WTC11 (cell line): ENCODE results near the gene LY6G6C. TPM values are rescaled to one million over a fixed set of nuclear protein-coding genes. Genes with fewer than 3 reads are reported as not detected.

Experiments
- ATAC-seq: fragments of 200-7000 bp; cut with Tn5 transposase; 2 replicates; pipeline ENCODE4 v1.10.0; 2021; ENCODE audit warnings: mild to moderate bottlenecking, moderate library complexity
- CTCF ChIA-PET: fragments of 300-600 bp; sonication (Branson Sonifier 250); formaldehyde crosslinking; loops from one replicate; lab custom pipeline; 2021; ENCODE audit warnings: antibody characterized with exemption; lab: Charles Lee
- POLR2A ChIA-PET: fragments of 350-600 bp; sonication (Branson Sonifier 250); formaldehyde crosslinking; loops from one replicate; lab custom pipeline; 2021; ENCODE audit warnings: antibody characterized with exemption; lab: Charles Lee
- DNase-seq: peaks from one replicate; pipeline ENCODE4 v3.0.0; 2021; ENCODE audit warnings: low spot score
- H3K27ac Mint-ChIP-seq: 2 replicates; pipeline ENCODE4 v1.8.0; 2021; ENCODE audit warnings: mixed read lengths
- H3K27me3 Mint-ChIP-seq: 2 replicates; pipeline ENCODE4 v1.8.0; 2021; ENCODE audit warnings: low read depth, mild to moderate bottlenecking, moderate library complexity, mixed read lengths
- H3K36me3 Mint-ChIP-seq: 2 replicates; pipeline ENCODE4 v1.8.0; 2021; ENCODE audit warnings: mixed read lengths
- H3K4me1 Mint-ChIP-seq: 2 replicates; pipeline ENCODE4 v1.8.0; 2022; ENCODE audit warnings: mixed read lengths
- H3K4me3 Mint-ChIP-seq: 2 replicates; pipeline ENCODE4 v1.8.0; 2021; ENCODE audit warnings: mild to moderate bottlenecking, moderate library complexity, mixed read lengths
- H3K9me3 Mint-ChIP-seq: 2 replicates; pipeline ENCODE4 v1.8.0; 2021; ENCODE audit warnings: mixed read lengths
- FOXJ3 ChIP-seq: sonication (generic); formaldehyde crosslinking; IDR thresholded peaks from 2 replicates; pipeline ENCODE4 v1.9.0; 2021; ENCODE audit warnings: missing genetic modification reagents, mild to moderate bottlenecking, borderline replicate concordance
- FOXK1 ChIP-seq: sonication (generic); formaldehyde crosslinking; IDR thresholded peaks from 2 replicates; pipeline ENCODE4 v1.8.0; 2022; ENCODE audit warnings: mild to moderate bottlenecking, moderate library complexity, missing genetic modification reagents
- IRF1 ChIP-seq: sonication (generic); formaldehyde crosslinking; IDR thresholded peaks from 2 replicates; pipeline ENCODE4 v1.8.0; 2023; ENCODE audit warnings: missing genetic modification reagents
- KAT7 ChIP-seq: sonication (generic); formaldehyde crosslinking; IDR thresholded peaks from 2 replicates; pipeline ENCODE4 v1.8.1; 2023; ENCODE audit warnings: missing genetic modification reagents, mild to moderate bottlenecking, borderline replicate concordance
- MAX ChIP-seq: sonication (generic); formaldehyde crosslinking; IDR thresholded peaks from 2 replicates; pipeline ENCODE4 v1.8.0; 2022; ENCODE audit warnings: mild to moderate bottlenecking, missing genetic modification reagents
- MLX ChIP-seq: sonication (generic); formaldehyde crosslinking; IDR thresholded peaks from 2 replicates; pipeline ENCODE4 v1.8.1; 2023; ENCODE audit warnings: mild to moderate bottlenecking, missing genetic modification reagents, moderate library complexity
- NFE2L1 ChIP-seq: sonication (generic); formaldehyde crosslinking; IDR thresholded peaks from 2 replicates; pipeline ENCODE4 v1.8.1; 2023; ENCODE audit warnings: missing genetic modification reagents
- NFYB ChIP-seq: sonication (generic); formaldehyde crosslinking; conservative IDR thresholded peaks from 2 replicates; pipeline ENCODE4 v1.8.0; 2022; ENCODE audit warnings: low read depth, missing genetic modification reagents
- RELA ChIP-seq: sonication (generic); formaldehyde crosslinking; IDR thresholded peaks from 2 replicates; pipeline ENCODE4 v1.8.1; 2022; ENCODE audit warnings: missing genetic modification reagents, mild to moderate bottlenecking, borderline replicate concordance
- SMAD3 ChIP-seq: sonication (generic); formaldehyde crosslinking; IDR thresholded peaks from 2 replicates; pipeline ENCODE4 v1.8.0; 2022; ENCODE audit warnings: missing genetic modification reagents, mild to moderate bottlenecking, borderline replicate concordance
- SMAD4 ChIP-seq: sonication (generic); formaldehyde crosslinking; IDR thresholded peaks from 2 replicates; pipeline ENCODE4 v1.8.0; 2022; ENCODE audit warnings: mild to moderate bottlenecking, missing genetic modification reagents
- SOX15 ChIP-seq: fragments of 250-450 bp; sonication (Bioruptor Pico); IDR thresholded peaks from 2 replicates; pipeline ENCODE4 v1.9.0; 2021; ENCODE audit warnings: mild to moderate bottlenecking
- ZBTB21 ChIP-seq: sonication (generic); formaldehyde crosslinking; IDR thresholded peaks from 2 replicates; pipeline ENCODE4 v1.8.1; 2023; ENCODE audit warnings: mild to moderate bottlenecking, missing genetic modification reagents, borderline replicate concordance
- ZNF232 ChIP-seq: sonication (generic); formaldehyde crosslinking; IDR thresholded peaks from 2 replicates; pipeline ENCODE4 v1.8.0; 2022; ENCODE audit warnings: mild to moderate bottlenecking, missing genetic modification reagents
- ZNF281 ChIP-seq: sonication (generic); formaldehyde crosslinking; IDR thresholded peaks from 2 replicates; pipeline ENCODE4 v1.8.0; 2023; ENCODE audit warnings: mild to moderate bottlenecking, missing genetic modification reagents
- ZNF425 ChIP-seq: fragments of 250-450 bp; sonication (Bioruptor Pico); conservative IDR thresholded peaks from 2 replicates; pipeline ENCODE4 v1.9.0; 2021; ENCODE audit warnings: mild to moderate bottlenecking
- total RNA-seq: library from RNA; stranded (reverse); gene quantifications from 3 replicates; pipeline ENCODE4 v1.2.3, GENCODE V29; 2021
- TF ChIP-seq, protein P1 (sequence below): sonication (generic); formaldehyde crosslinking; IDR thresholded peaks from 2 replicates; pipeline ENCODE4 v1.8.1; 2023; ENCODE audit warnings: mild to moderate bottlenecking, missing genetic modification reagents
- TF ChIP-seq, protein P2 (sequence below): sonication (generic); formaldehyde crosslinking; IDR thresholded peaks from 2 replicates; pipeline ENCODE4 v1.8.1; 2022; ENCODE audit warnings: missing genetic modification reagents, borderline replicate concordance
- TF ChIP-seq, protein P3 (sequence below): fragments of 250-450 bp; sonication (Bioruptor Pico); IDR thresholded peaks from 2 replicates; pipeline ENCODE4 v1.9.0; 2021; ENCODE audit warnings: moderate library complexity, mild to moderate bottlenecking, inconsistent platforms, borderline replicate concordance
- TF ChIP-seq, protein P4 (sequence below): sonication (generic); formaldehyde crosslinking; conservative IDR thresholded peaks from 2 replicates; pipeline ENCODE4 v1.8.1; 2022; ENCODE audit warnings: mild to moderate bottlenecking, missing genetic modification reagents

The LY6G6C gene
- total RNA-seq, 1 experiment from 2014 or later, result 0.35 TPM

GRCh38 chr6:31691564-31692108 is 29.9 kb downstream of the LY6G6C start (continued):
- no peak for TF ChIP-seq MAX (CRISPR knock-in tag)
- no peak for TF ChIP-seq ZNF232 (CRISPR knock-in tag)
- no peak for TF ChIP-seq SMAD4 (CRISPR knock-in tag)

DNA sequence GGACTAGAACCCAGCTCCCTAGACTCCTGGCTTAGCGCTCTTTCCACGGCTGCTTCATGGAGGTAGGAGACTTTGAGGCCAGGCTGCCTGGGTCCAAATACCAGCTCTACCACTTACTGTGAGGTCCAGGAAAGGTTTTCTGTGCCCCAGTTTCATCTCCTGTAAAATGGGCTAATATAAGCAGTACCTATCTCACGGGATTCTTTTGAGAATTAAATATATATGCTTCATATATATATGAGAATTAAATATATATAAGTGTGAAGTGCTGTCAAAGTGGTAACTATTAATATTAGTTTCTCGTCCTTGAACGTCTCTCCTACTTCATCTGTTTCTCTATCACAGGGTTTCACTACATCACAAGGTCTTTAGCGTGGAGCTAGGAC is 30.5 kb downstream of the LY6G6C start:
- H3K4me3 Mint-ChIP-seq, result no peak overlapping the region
- H3K27me3 Mint-ChIP-seq, result no peaks in the 10 kb centered on the region
- no peaks in the 10 kb centered on the region for H3K9me3 Mint-ChIP-seq
- ATAC-seq (no peak), DNase-seq (no peak)
- H3K27ac Mint-ChIP-seq, result no peak overlapping the region
- H3K4me1 Mint-ChIP-seq, result no peaks in the 10 kb centered on the region
- CTCF ChIA-PET, result interaction anchor here (0.9 to 2.2 kb wide), 4 partner anchors 22 to 79 kb away, joined by 3 to 13 read pairs (median 4); no protein-coding TSS in a partner anchor
- POLR2A ChIA-PET, result no interaction called here
- peaks cover 20% of the 10 kb centered on the region for H3K36me3 Mint-ChIP-seq
- TF ChIP-seq RELA (CRISPR knock-in tag) (no peak), KAT7 (CRISPR knock-in tag) (no peak), SMAD3 (CRISPR knock-in tag) (no peak), SOX15 (CRISPR knock-in tag) (no peak), FOXJ3 (CRISPR knock-in tag) (no peak), NFYB (CRISPR knock-in tag) (no peak), ZBTB21 (CRISPR knock-in tag) (no peak), IRF1 (no peak), NFE2L1 (CRISPR knock-in tag) (no peak), FOXK1 (no peak), MLX (no peak), ZNF281 (no peak), ZNF425 (CRISPR knock-in tag) (no peak)
- TF ChIP-seq, protein P1, sequence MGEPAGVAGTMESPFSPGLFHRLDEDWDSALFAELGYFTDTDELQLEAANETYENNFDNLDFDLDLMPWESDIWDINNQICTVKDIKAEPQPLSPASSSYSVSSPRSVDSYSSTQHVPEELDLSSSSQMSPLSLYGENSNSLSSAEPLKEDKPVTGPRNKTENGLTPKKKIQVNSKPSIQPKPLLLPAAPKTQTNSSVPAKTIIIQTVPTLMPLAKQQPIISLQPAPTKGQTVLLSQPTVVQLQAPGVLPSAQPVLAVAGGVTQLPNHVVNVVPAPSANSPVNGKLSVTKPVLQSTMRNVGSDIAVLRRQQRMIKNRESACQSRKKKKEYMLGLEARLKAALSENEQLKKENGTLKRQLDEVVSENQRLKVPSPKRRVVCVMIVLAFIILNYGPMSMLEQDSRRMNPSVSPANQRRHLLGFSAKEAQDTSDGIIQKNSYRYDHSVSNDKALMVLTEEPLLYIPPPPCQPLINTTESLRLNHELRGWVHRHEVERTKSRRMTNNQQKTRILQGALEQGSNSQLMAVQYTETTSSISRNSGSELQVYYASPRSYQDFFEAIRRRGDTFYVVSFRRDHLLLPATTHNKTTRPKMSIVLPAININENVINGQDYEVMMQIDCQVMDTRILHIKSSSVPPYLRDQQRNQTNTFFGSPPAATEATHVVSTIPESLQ (CRISPR knock-in tag), result no peak
- TF ChIP-seq, protein P2, sequence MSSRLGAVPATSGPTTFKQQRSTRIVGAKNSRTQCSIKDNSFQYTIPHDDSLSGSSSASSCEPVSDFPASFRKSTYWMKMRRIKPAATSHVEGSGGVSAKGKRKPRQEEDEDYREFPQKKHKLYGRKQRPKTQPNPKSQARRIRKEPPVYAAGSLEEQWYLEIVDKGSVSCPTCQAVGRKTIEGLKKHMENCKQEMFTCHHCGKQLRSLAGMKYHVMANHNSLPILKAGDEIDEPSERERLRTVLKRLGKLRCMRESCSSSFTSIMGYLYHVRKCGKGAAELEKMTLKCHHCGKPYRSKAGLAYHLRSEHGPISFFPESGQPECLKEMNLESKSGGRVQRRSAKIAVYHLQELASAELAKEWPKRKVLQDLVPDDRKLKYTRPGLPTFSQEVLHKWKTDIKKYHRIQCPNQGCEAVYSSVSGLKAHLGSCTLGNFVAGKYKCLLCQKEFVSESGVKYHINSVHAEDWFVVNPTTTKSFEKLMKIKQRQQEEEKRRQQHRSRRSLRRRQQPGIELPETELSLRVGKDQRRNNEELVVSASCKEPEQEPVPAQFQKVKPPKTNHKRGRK (CRISPR knock-in tag), result no peak
- TF ChIP-seq, protein P3, sequence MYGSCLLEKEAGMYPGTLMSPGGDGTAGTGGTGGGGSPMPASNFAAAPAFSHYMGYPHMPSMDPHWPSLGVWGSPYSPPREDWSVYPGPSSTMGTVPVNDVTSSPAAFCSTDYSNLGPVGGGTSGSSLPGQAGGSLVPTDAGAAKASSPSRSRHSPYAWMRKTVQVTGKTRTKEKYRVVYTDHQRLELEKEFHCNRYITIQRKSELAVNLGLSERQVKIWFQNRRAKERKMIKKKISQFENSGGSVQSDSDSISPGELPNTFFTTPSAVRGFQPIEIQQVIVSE (CRISPR knock-in tag), result no peak
- TF ChIP-seq, protein P4, sequence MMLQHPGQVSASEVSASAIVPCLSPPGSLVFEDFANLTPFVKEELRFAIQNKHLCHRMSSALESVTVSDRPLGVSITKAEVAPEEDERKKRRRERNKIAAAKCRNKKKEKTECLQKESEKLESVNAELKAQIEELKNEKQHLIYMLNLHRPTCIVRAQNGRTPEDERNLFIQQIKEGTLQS (CRISPR knock-in tag), result no peak
- TF ChIP-seq, all 79 proteins: peak for 0
